Osteoblast (primary cell): ENCODE data around the gene PRDM5. TPM values are rescaled to one million over a fixed set of nuclear protein-coding genes. Genes with fewer than 3 reads are reported as not detected.
"Not testable (repeated sequence)": the region's sequence is repeated elsewhere in the genome, so short reads cannot be mapped to it uniquely, and the experiment has no call there.

Experiments used
- DNase-seq: peaks from one replicate; pipeline ENCODE4 v3.0.0; 2011; ENCODE audit warnings: low spot score, mixed read lengths; ENCODE audit not compliant: insufficient read length; ENCODE audit errors: missing footprints
- H2AFZ ChIP-seq: 2 replicates; pipeline ENCODE4 v1.6.0; 2011; ENCODE audit warnings: mild to moderate bottlenecking, low read length
- H3K27ac ChIP-seq: 2 replicates; pipeline ENCODE4 v1.5.1; 2011; ENCODE audit warnings: mild to moderate bottlenecking, low read depth, low read length, moderate library complexity
- H3K27me3 ChIP-seq: 2 replicates; pipeline ENCODE4 v1.6.0; 2012; ENCODE audit warnings: mild to moderate bottlenecking, control low read depth, inconsistent platforms, low read length, moderate library complexity; ENCODE audit not compliant: insufficient read depth
- H3K36me3 ChIP-seq: 2 replicates; pipeline ENCODE4 v1.5.1; 2011; ENCODE audit warnings: mild to moderate bottlenecking, low read length, control low read depth, moderate library complexity; ENCODE audit not compliant: insufficient read depth
- H3K4me1 ChIP-seq: 2 replicates; pipeline ENCODE4 v1.5.1; 2011; ENCODE audit warnings: mild to moderate bottlenecking, low read length, control low read depth, moderate library complexity; ENCODE audit not compliant: insufficient read depth
- H3K4me2 ChIP-seq: 2 replicates; pipeline ENCODE4 v1.6.0; 2011; ENCODE audit warnings: mild to moderate bottlenecking, low read length; ENCODE audit not compliant: insufficient read depth
- H3K4me3 ChIP-seq: fragments of 200-600 bp; sonication (generic); 3 replicates; pipeline ENCODE4 v1.5.1; 2012; ENCODE audit warnings: mild to moderate bottlenecking, low read length, inconsistent platforms; ENCODE audit not compliant: insufficient read depth
- H3K79me2 ChIP-seq: 2 replicates; pipeline ENCODE4 v1.6.0; 2012; ENCODE audit warnings: mild to moderate bottlenecking, low read length, control low read depth, inconsistent platforms; ENCODE audit not compliant: insufficient read depth
- H3K9me3 ChIP-seq: 2 replicates; pipeline ENCODE4 v1.5.1; 2011; ENCODE audit warnings: low read depth, low read length, control low read depth
- H4K20me1 ChIP-seq: 2 replicates; pipeline ENCODE4 v1.6.0; 2012; ENCODE audit warnings: mild to moderate bottlenecking, low read length, control low read depth; ENCODE audit not compliant: insufficient read depth
- CTCF ChIP-seq: IDR thresholded peaks from 2 replicates; pipeline ENCODE4 v1.5.1; 2011; ENCODE audit warnings: mild to moderate bottlenecking, low read depth, low read length, moderate library complexity; ENCODE audit errors: extremely low read depth
- total RNA-seq: library from RNA; depleted of rRNA; stranded (reverse); fragments of >200 nt; gene quantifications from 2 replicates; pipeline ENCODE4 v1.2.3, GENCODE V29; 2012

The PRDM5 gene
- total RNA-seq, 1 donor = 39.4 TPM

DNA sequence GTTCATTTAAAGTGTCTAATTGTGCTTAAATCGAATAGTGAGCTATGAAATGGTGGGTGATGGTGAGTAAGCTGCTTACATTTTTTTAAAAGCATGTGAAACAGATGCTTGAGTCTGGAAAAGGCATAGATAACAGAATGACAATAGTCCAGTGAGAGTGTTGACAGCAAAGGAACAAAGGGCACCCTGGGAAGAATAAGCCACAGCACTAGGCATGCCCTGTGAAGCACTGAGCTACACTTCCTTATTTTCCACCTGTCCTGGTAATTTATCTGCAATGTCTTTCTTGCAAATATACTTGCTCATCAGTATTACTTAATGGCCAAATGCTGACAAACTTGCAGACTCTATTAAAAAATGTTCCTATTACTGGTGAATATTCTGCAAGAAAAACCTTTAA lies 168.7 kb downstream of the PRDM5 start:
- H3K27me3 ChIP-seq = no peaks in the 10 kb centered on the region
- H2AFZ ChIP-seq = no peak overlapping the region
- H3K79me2 ChIP-seq = no peaks in the 10 kb centered on the region
- no peak overlapping the region for H3K27ac ChIP-seq
- no peaks in the 10 kb centered on the region for H3K9me3 ChIP-seq
- H3K4me2 ChIP-seq = no peak overlapping the region
- no peaks in the 10 kb centered on the region for H4K20me1 ChIP-seq
- H3K36me3 ChIP-seq = no peaks in the 10 kb centered on the region
- TF ChIP-seq CTCF = no peak
- H3K4me3 ChIP-seq = no peak overlapping the region
- no peaks in the 10 kb centered on the region for H3K4me1 ChIP-seq
- no peak for DNase-seq

DNA sequence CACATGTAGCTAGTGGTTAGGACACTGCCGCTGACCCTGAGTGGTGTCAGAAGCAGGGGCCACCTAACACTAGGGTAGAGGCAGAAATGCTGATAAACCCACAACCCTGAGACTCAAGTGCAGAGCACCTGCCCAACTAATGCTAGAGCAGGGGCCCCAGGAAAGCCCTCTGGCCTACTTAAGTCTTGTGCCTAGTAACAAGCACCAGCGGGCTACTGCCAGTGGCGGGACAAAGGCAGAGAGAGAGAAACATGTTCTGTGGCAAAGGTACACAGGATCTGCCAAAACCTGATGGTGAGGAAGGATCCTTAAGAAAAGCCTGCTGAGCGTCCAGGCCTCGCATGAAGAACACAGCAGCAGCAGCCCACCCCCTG lies 172.4 kb downstream of the PRDM5 start:
- no peaks in the 10 kb centered on the region for H3K36me3 ChIP-seq
- H3K9me3 ChIP-seq = no peaks in the 10 kb centered on the region
- no peak overlapping the region for H3K27ac ChIP-seq
- TF ChIP-seq CTCF = no peak
- no peak overlapping the region for H3K4me2 ChIP-seq
- no peak overlapping the region for H2AFZ ChIP-seq
- H3K79me2 ChIP-seq = no peaks in the 10 kb centered on the region
- H3K27me3 ChIP-seq = no peaks in the 10 kb centered on the region
- H3K4me3 ChIP-seq = no peak overlapping the region
- H4K20me1 ChIP-seq = no peaks in the 10 kb centered on the region
- H3K4me1 ChIP-seq = no peaks in the 10 kb centered on the region
- no peak for DNase-seq

DNA sequence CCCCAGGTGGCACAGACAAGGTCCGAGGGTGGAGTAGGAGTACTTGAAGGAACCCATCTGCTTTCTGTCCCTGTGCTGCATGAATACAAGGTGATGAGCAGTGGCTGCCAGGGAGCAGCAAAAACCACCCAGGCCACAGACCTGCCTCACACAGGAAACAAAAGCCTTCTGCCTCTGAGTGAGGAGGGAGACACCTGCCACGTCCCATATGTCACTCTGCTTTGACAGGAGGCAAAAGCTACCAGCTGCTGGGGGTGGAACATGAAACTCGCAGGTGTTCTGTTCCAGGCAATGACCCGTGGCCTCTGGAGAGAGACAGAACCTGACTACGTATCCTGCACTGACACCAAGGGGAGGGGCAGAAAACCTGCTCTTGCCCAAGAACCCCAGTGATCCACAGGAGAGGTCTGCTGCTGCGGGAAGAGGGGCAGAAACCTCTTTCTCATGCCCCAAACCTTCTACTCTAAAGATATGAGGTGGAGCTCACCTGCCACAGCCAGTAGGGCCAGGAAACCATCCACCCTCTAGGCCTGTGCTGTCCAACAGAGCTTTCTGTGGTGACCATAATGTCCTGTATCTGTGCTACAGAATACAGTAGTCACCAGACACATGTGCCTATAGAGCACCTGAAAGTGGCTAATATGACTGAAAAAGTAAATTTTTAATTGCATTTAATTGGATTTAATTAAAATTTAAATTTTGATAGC lies 172.9 kb downstream of the PRDM5 start:
- Histone ChIP-seq H3K27ac (no peak overlapping the region), H3K27me3 (no peaks in the 10 kb centered on the region), H3K9me3 (no peaks in the 10 kb centered on the region), H3K36me3 (no peaks in the 10 kb centered on the region), H4K20me1 (no peaks in the 10 kb centered on the region), H3K79me2 (no peaks in the 10 kb centered on the region), H2AFZ (no peak overlapping the region), H3K4me1 (no peaks in the 10 kb centered on the region), H3K4me3 (no peak overlapping the region), H3K4me2 (no peak overlapping the region)
- TF ChIP-seq CTCF = no peak
- DNase-seq = no peak

DNA sequence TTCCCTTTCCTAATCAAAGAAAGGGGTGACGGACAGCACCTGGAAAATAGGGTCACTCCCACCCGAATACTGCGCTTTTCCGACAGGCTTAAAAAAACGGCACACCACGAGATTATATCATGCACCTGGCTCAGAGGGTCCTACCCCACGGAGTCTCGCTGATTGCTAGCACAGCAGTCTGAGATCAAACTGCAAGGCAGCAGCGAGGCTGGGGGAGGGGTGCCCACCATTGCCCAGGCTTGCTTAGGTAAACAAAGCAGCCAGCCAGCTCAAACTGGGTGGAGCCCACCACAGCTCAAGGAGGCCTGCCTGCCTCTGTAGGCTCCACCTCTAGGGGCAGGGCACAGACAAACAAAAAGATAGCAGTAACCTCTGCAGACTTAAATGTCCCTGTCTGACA lies 180.9 kb downstream of the PRDM5 start:
- not testable (repeated sequence) for H3K4me1 ChIP-seq, H3K79me2 ChIP-seq, H3K4me3 ChIP-seq, H3K9me3 ChIP-seq, H3K36me3 ChIP-seq, H2AFZ ChIP-seq, DNase-seq, H3K4me2 ChIP-seq, H3K27ac ChIP-seq, H3K27me3 ChIP-seq, H4K20me1 ChIP-seq
